Fibroblast of skin of right biceps (primary cell): ENCODE measurements around the gene ZDHHC14.
A peak's percentile ranks its signal among the peaks of the same experiment; 100 is the strongest.
"Not testable (repeated sequence)": the region's sequence is repeated elsewhere in the genome, so short reads cannot be mapped to it uniquely, and the experiment has no call there.

Source experiments
- DNase-seq: peaks from one replicate; pipeline ENCODE4 v3.0.0-alpha.2; 2013

The ZDHHC14 gene

DNA sequence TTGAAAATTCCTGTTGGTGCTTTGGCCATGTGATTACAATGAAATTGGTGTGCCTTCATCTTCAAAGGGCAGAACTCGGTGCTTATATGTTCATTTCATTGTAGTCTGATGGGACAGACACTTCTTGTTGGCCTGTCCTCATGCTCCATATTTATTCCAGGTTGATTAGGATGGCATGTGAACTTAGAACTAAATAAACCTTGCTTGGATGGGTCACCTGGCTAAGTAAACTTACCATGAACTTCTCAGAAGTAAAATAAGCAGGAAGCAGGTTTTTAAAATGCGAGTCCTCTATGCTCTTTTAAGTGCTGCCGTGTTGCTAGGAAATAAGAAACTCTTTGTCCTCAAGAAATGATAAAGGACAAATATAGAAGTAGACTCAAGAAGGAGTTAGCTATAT is 26.7 kb downstream of the ZDHHC14 start:
- no peak for DNase-seq

GRCh38 chr6:157408427-157408826 is 27.4 kb downstream of the ZDHHC14 start:
- DNase-seq = not testable (repeated sequence)

DNA sequence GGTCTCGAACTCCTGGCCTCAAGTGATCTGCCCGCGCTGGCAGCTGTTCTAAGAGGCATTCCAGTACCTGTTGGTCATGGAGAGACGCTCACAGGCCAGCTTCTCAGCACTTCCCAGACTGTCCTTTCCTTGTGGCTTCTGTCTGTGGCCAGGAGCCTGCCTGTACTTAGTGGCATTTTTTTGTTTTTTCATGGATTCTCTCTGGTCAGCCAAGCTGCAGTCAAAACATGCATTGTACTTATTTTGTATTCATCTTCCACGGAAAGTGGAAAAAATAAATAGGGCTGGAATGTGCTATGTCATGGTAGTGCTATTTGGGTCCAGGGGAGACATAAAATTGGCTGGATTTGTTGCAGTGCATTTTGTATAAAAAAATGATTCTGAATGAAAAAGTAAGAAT is 29.1 kb downstream of the ZDHHC14 start:
- DNase-seq = no peak

- DNase-seq = no peak
These were observed 30.4 kb downstream of the ZDHHC14 start for GRCh38 chr6:157411368-157411767.

GRCh38 chr6:157412791-157413190 is 31.8 kb downstream of the ZDHHC14 start:
- no peak for DNase-seq

- DNase-seq = no peak
These were observed 39.5 kb downstream of the ZDHHC14 start for GRCh38 chr6:157420497-157420896.

- no peak for DNase-seq
These were observed 43.6 kb downstream of the ZDHHC14 start for GRCh38 chr6:157424491-157425020.

GRCh38 chr6:157427969-157428368 is 47.0 kb downstream of the ZDHHC14 start:
- DNase-seq = no peak

- DNase-seq = peak; percentile 9
These were observed 47.6 kb downstream of the ZDHHC14 start for GRCh38 chr6:157428427-157429202.

DNA sequence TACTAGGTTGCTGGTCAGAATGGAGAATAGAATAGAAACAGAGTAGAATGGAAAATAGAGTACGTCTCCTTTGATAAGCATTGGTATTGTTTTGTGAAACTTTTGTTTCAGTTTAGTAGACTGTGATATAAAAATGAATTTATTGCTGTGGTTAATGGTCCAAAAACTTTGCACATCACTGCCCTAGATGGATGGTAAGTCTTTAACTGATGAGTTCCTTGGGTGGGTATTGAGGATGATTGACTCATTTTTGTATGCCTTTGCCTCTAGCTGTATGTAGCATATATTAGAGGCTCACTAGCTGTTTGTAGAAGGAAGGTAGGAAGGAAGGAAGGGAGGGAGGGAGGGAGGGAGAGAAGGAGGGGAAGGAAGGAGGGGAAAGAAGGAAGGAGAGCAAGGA is 48.3 kb downstream of the ZDHHC14 start:
- no peak for DNase-seq

DNA sequence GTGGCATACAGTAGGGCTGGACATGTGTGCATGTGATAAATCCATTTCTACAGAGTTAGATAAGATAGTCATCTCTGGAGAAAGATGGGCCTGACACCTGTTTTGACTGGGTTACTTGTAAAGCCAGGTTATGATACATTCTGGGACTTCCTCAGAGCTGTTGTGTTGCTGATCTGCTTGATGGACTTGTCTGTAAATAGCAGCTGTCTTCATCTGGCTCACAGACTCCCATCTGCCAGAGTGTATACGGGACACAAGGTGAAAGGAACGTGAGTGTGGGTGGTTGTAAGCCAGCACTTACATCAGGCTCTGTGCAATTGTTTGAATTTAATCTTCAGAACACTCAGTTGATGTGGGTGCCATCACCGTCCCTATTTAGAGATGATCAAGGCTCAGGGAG is 49.8 kb downstream of the ZDHHC14 start:
- no peak for DNase-seq

DNA sequence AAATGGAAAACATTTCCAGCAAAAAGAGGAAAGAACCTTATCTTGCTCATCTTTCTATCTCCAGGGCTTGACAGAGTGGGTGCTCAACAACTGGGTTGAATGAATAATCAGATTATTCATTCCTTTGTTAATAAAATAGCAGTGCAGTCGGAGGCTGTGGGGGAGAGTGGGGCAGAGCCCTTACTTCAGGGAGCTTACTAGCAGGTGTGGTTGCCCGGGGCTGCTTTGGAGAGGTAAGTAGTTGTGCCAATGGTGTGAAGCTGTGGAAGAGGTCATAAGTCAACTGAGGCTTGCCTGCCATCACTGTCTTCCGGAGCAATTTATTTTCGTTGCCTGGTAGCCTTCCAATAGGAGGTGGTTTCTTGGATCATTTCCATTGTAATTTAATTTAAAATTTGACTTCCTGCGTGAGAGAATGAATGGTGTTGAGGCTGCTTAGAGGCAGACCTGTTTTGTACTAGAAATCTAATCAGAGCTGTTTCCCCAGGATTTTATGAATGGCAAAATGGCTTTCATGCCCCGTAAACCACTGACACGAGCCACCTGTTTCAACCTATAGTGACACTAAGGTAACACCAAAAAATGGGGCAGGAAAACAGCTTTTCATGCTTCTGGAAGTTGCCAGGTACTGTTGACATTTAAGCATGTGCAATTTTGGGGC is 51.4 kb downstream of the ZDHHC14 start:
- no peak for DNase-seq

DNA sequence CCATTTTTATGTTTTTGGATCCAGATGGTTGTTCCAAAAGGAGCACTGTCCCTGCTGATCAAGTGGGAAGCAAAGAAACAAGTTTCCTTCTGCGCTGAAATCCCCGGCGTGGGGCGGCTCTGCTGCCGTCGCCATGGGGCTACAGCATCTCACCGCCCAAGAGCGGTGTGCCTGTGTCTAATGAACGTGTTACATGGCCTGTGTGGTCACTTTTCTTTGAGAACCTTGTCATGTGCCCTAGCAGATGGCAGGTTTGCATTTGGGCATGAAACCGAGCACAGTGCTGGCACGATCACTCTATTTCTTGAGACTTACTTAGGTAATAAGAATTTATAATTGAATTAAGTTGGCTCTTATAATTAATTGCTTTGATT is 51.9 kb downstream of the ZDHHC14 start:
- DNase-seq = no peak

DNA sequence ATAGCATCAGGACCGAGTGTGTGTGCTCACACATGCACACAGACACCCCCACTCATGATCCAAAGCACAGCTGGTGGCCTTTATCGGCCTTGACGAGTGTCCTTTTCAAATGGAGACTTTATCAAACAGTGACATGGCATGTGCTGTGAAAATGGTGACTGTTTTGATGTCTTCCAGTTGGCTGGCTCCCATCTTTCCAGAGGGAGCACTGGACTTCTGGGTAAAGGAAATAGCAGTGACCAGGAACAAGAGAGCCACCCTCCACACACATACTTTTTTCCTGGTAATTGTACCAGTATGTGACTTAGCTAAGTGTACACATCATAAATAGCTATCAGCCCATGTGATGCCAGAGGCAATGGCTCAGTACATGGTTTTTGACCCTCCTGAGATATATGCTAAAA is 52.7 kb downstream of the ZDHHC14 start:
- no peak for DNase-seq

DNA sequence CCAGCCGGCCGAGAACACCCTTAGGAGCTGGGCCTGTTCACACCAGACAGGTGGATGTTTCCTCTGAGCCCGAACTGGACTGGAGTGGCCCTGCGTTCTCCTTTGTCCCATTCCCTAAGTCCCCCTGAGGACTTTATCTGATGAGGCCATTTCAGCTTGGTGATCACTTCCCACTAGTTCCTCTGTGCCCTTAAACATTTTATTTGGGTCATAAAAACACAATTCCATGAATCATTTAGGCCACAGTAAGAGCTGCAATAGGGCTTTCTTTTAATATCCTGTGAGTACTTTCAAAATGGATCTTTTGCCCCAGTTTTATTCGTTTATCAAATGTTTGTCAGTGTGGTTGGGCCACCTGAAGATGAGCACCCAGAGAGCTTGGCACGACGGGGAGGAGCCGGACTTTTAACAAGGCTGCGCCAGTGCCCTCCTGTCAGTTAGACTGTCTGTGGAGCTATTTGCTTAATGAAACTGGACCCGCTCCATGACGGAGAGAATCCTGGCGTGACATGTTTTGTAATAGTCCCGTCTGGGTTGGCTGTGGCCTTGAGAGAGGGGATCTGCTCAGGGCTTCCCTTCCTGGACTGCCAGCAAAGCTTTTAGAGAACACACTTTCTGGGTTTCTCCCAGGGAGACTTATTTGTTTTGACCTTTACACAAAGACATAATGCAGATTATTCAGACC is 53.5 kb downstream of the ZDHHC14 start:
- DNase-seq = no peak

- DNase-seq = no peak
These were observed 55.4 kb downstream of the ZDHHC14 start for GRCh38 chr6:157436219-157436943.

DNA sequence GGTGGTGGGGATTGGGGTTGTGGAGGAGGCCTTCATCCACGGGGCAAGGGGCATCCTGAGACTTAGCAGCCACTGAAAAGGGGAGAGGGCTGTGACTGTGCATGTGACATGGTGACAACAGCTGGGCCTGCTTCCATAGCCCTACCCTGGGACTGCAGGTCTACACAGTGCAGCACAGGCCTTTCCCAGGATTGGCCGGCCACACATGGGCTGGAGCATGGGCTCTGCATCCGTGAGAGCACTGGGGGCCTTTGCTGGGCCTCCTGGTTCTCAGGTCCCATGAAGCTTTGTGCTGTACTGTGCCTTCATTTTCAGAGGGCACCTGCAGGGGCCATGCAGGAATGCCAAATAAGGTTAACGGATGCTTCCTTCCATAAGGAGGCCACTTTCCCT is 56.0 kb downstream of the ZDHHC14 start:
- no peak for DNase-seq

DNA sequence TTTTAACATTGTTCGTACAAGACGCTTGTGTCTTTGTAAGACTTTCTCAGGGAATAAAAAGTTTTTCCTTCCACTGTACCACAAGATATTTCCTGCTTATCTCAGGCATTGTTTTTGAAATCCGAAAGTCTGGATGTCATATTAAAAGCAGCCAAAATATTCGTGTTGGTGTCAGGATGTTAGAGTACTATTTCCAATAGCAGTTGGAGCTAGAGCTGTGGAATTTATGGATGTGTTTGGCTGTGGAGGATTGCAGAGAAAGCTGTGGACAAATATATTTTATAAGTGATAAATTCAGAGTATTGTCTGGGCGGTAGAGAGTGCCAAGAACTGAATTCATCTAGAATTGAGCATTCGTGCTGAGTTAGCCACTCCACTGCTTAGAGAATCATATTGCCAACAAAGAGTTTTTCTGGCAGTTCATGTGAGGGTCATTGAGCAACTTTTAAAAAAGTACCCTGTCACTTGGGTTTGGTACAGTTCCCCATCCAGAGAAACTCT is 57.7 kb downstream of the ZDHHC14 start:
- DNase-seq = no peak

GRCh38 chr6:157440171-157440570 is 59.2 kb downstream of the ZDHHC14 start:
- DNase-seq = no peak

DNA sequence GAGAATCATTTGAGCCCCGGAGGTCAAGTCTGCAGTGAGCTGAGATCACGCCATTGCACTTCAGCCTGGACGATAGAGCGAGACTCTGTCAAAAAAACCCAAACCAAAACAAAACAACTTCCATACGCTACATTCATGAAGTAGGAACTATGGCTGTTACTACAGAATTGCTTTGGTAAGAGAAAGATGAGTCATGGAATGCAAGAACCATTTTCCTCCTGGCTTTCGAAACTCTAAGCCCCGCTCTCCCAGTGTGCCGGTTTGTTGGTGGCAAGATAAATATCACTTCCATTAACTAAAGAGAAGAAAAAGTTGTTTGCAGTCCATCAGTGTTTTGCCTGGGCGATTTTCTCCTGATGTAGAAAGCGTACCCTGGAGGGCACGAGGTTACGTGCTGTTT is 61.3 kb downstream of the ZDHHC14 start:
- DNase-seq = peak; percentile 56

DNA sequence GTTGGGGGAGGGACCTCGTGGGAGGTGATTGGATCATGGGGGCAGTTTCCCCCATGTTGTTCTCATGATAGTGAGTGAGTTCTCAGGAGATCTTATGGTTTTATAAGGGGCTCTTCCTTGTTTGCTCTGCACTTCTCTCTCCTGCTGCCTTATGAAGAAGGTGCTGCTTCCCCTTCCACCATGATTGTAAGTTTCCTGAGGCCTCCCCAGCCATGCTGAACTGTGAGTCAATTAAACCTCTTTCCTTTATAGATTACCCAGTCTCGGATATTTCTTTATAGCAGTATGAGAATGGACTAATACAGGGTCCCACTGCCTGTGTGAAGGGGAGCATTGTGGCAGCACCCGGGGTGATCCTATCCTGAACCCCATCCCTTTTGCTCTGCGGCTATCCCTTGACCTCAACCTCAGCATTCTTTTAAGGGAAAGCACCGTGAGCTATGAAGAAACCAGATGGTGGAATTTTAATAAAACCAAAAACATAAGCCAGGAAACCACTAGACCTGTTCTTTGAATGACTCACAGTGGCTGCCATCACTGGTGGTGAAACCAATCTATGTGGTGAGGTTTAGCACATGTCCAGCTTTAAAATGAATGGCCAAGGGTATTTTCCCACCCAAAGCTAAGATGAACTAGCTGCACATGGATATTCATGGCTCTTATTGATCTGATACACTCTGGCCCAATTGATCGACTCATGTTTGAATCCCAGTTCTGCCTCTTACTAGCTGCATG is 62.2 kb downstream of the ZDHHC14 start:
- peak; percentile 78 for DNase-seq
